HUES48 (cell line): ENCODE results near the gene ABHD5.

Source experiments
- H3K27ac ChIP-seq: one replicate; pipeline ENCODE4 v1.7.0; 2013; ENCODE audit warnings: low read depth, low read length, inconsistent platforms
- H3K27me3 ChIP-seq: 2 replicates; pipeline ENCODE4 v1.6.1; 2013; ENCODE audit warnings: mild to moderate bottlenecking, low read length; ENCODE audit not compliant: control insufficient read depth, insufficient read depth
- H3K36me3 ChIP-seq: 2 replicates; pipeline ENCODE4 v1.6.1; 2013; ENCODE audit warnings: low read length; ENCODE audit not compliant: control insufficient read depth, insufficient read depth
- H3K4me1 ChIP-seq: 2 replicates; pipeline ENCODE4 v1.6.1; 2013; ENCODE audit warnings: mild to moderate bottlenecking, low read length; ENCODE audit not compliant: control insufficient read depth, insufficient read depth
- H3K4me3 ChIP-seq: 2 replicates; pipeline ENCODE4 v1.5.1; 2013; ENCODE audit warnings: mild to moderate bottlenecking, low read depth, low read length
- H3K9ac ChIP-seq: 2 replicates; pipeline ENCODE4 v1.6.1; 2013; ENCODE audit warnings: mild to moderate bottlenecking, low read depth, low read length, moderate library complexity
- H3K9me3 ChIP-seq: 2 replicates; pipeline ENCODE4 v1.6.1; 2013; ENCODE audit warnings: low read length; ENCODE audit not compliant: control insufficient read depth, insufficient read depth

ABHD5 gene

GRCh38 chr3:43758592-43759225, 68.0 kb downstream of the ABHD5 start:
- no peaks in the 10 kb centered on the region for H3K9me3 ChIP-seq
- no peak overlapping the region for H3K9ac ChIP-seq
- H3K36me3 ChIP-seq: no peaks in the 10 kb centered on the region
- H3K27me3 ChIP-seq: no peaks in the 10 kb centered on the region
- no peak overlapping the region for H3K27ac ChIP-seq
- H3K4me3 ChIP-seq: no peak overlapping the region
- peaks cover 7% of the 10 kb centered on the region; the same call in 1 of the 2 replicates for H3K4me1 ChIP-seq

- Histone ChIP-seq H3K36me3 (no peaks in the 10 kb centered on the region), H3K4me1 (peaks cover 7% of the 10 kb centered on the region; the same call in 1 of the 2 replicates), H3K9me3 (no peaks in the 10 kb centered on the region), H3K27me3 (no peaks in the 10 kb centered on the region), H3K4me3 (no peak overlapping the region), H3K9ac (no peak overlapping the region), H3K27ac (no peak overlapping the region)
Measured at GRCh38 chr3:43759297-43759782, 68.6 kb downstream of the ABHD5 start.

- Histone ChIP-seq H3K4me3 (no peak overlapping the region), H3K27me3 (no peaks in the 10 kb centered on the region), H3K36me3 (no peaks in the 10 kb centered on the region), H3K27ac (no peak overlapping the region), H3K4me1 (peaks cover 7% of the 10 kb centered on the region; the same call in 1 of the 2 replicates), H3K9me3 (no peaks in the 10 kb centered on the region), H3K9ac (no peak overlapping the region)
Measured at GRCh38 chr3:43759938-43760337, 69.2 kb downstream of the ABHD5 start.

GRCh38 chr3:43760938-43761337, 70.2 kb downstream of the ABHD5 start:
- Histone ChIP-seq H3K9me3 (no peaks in the 10 kb centered on the region), H3K27me3 (no peaks in the 10 kb centered on the region), H3K4me3 (no peak overlapping the region), H3K4me1 (peaks cover 7% of the 10 kb centered on the region; the same call in 1 of the 2 replicates), H3K9ac (no peak overlapping the region), H3K36me3 (no peaks in the 10 kb centered on the region), H3K27ac (no peak overlapping the region)

GRCh38 chr3:43762451-43762850, 71.7 kb downstream of the ABHD5 start:
- Histone ChIP-seq H3K36me3 (no peaks in the 10 kb centered on the region), H3K9ac (no peak overlapping the region), H3K27me3 (no peaks in the 10 kb centered on the region), H3K4me1 (peaks cover 7% of the 10 kb centered on the region; the same call in 1 of the 2 replicates), H3K4me3 (no peak overlapping the region), H3K9me3 (no peaks in the 10 kb centered on the region), H3K27ac (no peak overlapping the region)

- H3K4me1 ChIP-seq: peaks cover 3% of the 10 kb centered on the region; the same call in 1 of the 2 replicates
- no peak overlapping the region for H3K4me3 ChIP-seq
- H3K9ac ChIP-seq: no peak overlapping the region
- H3K9me3 ChIP-seq: no peaks in the 10 kb centered on the region
- H3K27me3 ChIP-seq: no peaks in the 10 kb centered on the region
- no peaks in the 10 kb centered on the region for H3K36me3 ChIP-seq
- H3K27ac ChIP-seq: no peak overlapping the region
Measured at GRCh38 chr3:43764056-43764455, 73.3 kb downstream of the ABHD5 start.

- H3K9ac ChIP-seq: no peak overlapping the region
- no peaks in the 10 kb centered on the region for H3K27me3 ChIP-seq
- H3K36me3 ChIP-seq: no peaks in the 10 kb centered on the region
- no peaks in the 10 kb centered on the region for H3K4me1 ChIP-seq
- H3K9me3 ChIP-seq: no peaks in the 10 kb centered on the region
- H3K27ac ChIP-seq: no peak overlapping the region
- H3K4me3 ChIP-seq: no peak overlapping the region
Measured at GRCh38 chr3:43764471-43764870, 73.7 kb downstream of the ABHD5 start.

- Histone ChIP-seq H3K9me3 (no peaks in the 10 kb centered on the region), H3K9ac (no peak overlapping the region), H3K4me1 (no peaks in the 10 kb centered on the region), H3K36me3 (no peaks in the 10 kb centered on the region), H3K4me3 (no peak overlapping the region), H3K27me3 (no peaks in the 10 kb centered on the region), H3K27ac (no peak overlapping the region)
Measured at GRCh38 chr3:43765521-43765971, 74.8 kb downstream of the ABHD5 start.

GRCh38 chr3:43766672-43767465, 76.1 kb downstream of the ABHD5 start:
- H3K27ac ChIP-seq: no peak overlapping the region

GRCh38 chr3:43768381-43768973, 77.7 kb downstream of the ABHD5 start:
- no peaks in the 10 kb centered on the region for H3K36me3 ChIP-seq
- no peak overlapping the region for H3K9ac ChIP-seq
- H3K9me3 ChIP-seq: no peaks in the 10 kb centered on the region
- H3K27ac ChIP-seq: no peak overlapping the region
- no peak overlapping the region for H3K4me3 ChIP-seq
- H3K27me3 ChIP-seq: 0 out of 2 replicates have a peak, but pooled peaks cover 1% of the 10 kb centered on the region
- H3K4me1 ChIP-seq: peaks cover 5% of the 10 kb centered on the region; the same call in 1 of the 2 replicates

More at GRCh38 chr3:43766672-43767465, 76.1 kb downstream of the ABHD5 start:
- Histone ChIP-seq H3K9me3 (no peaks in the 10 kb centered on the region), H3K9ac (no peak overlapping the region), H3K36me3 (no peaks in the 10 kb centered on the region), H3K27me3 (no peaks in the 10 kb centered on the region), H3K4me3 (no peak overlapping the region), H3K4me1 (no peaks in the 10 kb centered on the region)
